ENCODE measurements around the gene ZNF622.
"Not testable (repeated sequence)": the region's sequence is repeated elsewhere in the genome, so short reads cannot be mapped to it uniquely, and the experiment has no call there.

The ZNF622 gene

GRCh38 chr5:16480821-16481538 lies 15.4 kb upstream of the ZNF622 start:
- TF ChIP-seq YY1 (IDR thresholded peaks at IDR 0.05; ENCODE audit: insufficient read depth, insufficient read length) (no peak), ZNF274 (IDR thresholded peaks at IDR 0.05; ENCODE audit: low read depth, low read length) (no peak), SUZ12 (IDR thresholded peaks at IDR 0.05; ENCODE audit: extremely low read depth, insufficient read depth, insufficient read length) (no peak)
- Histone ChIP-seq H3K9me3 (ENCODE audit: insufficient read depth, low read length) (no peaks in the 10 kb centered on the region), H3K4me3 (ENCODE audit: insufficient read length, low read depth) (no peak overlapping the region), H3K9ac (ENCODE audit: insufficient read length, low read depth) (no peak overlapping the region), H3K36me3 (ENCODE audit: insufficient read depth, insufficient read length, low read length) (no peaks in the 10 kb centered on the region), H3K4me1 (ENCODE audit: insufficient read depth, insufficient read length) (no peaks in the 10 kb centered on the region), H3K27me3 (ENCODE audit: insufficient read depth, insufficient read length) (no peaks in the 10 kb centered on the region)
- no peak for DNase-seq (ENCODE audit: low read depth, low spot score)

- no peaks in the 10 kb centered on the region for H3K27me3 ChIP-seq (ENCODE audit: insufficient read depth, insufficient read length)
- TF ChIP-seq SUZ12 (IDR thresholded peaks at IDR 0.05; ENCODE audit: extremely low read depth, insufficient read depth, insufficient read length) (no peak), YY1 (IDR thresholded peaks at IDR 0.05; ENCODE audit: insufficient read depth, insufficient read length) (no peak), ZNF274 (IDR thresholded peaks at IDR 0.05; ENCODE audit: low read depth, low read length) (no peak)
- no peak overlapping the region for H3K9ac ChIP-seq (ENCODE audit: insufficient read length, low read depth)
- H3K4me1 ChIP-seq (ENCODE audit: insufficient read depth, insufficient read length): no peaks in the 10 kb centered on the region
- H3K4me3 ChIP-seq (ENCODE audit: insufficient read length, low read depth): no peak overlapping the region
- DNase-seq (ENCODE audit: low read depth, low spot score): no peak
- no peaks in the 10 kb centered on the region for H3K9me3 ChIP-seq (ENCODE audit: insufficient read depth, low read length)
- H3K36me3 ChIP-seq (ENCODE audit: insufficient read depth, insufficient read length, low read length): no peaks in the 10 kb centered on the region
Observed at GRCh38 chr5:16480144-16480543, 14.5 kb upstream of the ZNF622 start.

GRCh38 chr5:16477541-16477940 lies 11.9 kb upstream of the ZNF622 start:
- TF ChIP-seq SUZ12 (IDR thresholded peaks at IDR 0.05; ENCODE audit: extremely low read depth, insufficient read depth, insufficient read length) (no peak), ZNF274 (IDR thresholded peaks at IDR 0.05; ENCODE audit: low read depth, low read length) (no peak), YY1 (IDR thresholded peaks at IDR 0.05; ENCODE audit: insufficient read depth, insufficient read length) (no peak)
- Histone ChIP-seq H3K9ac (ENCODE audit: insufficient read length, low read depth) (no peak overlapping the region), H3K4me1 (ENCODE audit: insufficient read depth, insufficient read length) (no peaks in the 10 kb centered on the region), H3K36me3 (ENCODE audit: insufficient read depth, insufficient read length, low read length) (no peaks in the 10 kb centered on the region), H3K9me3 (ENCODE audit: insufficient read depth, low read length) (no peaks in the 10 kb centered on the region), H3K4me3 (ENCODE audit: insufficient read length, low read depth) (no peak overlapping the region), H3K27me3 (ENCODE audit: insufficient read depth, insufficient read length) (no peaks in the 10 kb centered on the region)
- DNase-seq (ENCODE audit: low read depth, low spot score): no peak

GRCh38 chr5:16476417-16476816 lies 10.8 kb upstream of the ZNF622 start:
- H3K9me3 ChIP-seq (ENCODE audit: insufficient read depth, low read length); H3K4me1 ChIP-seq (ENCODE audit: insufficient read depth, insufficient read length); DNase-seq (ENCODE audit: low read depth, low spot score); H3K9ac ChIP-seq (ENCODE audit: insufficient read length, low read depth); H3K27me3 ChIP-seq (ENCODE audit: insufficient read depth, insufficient read length); H3K4me3 ChIP-seq (ENCODE audit: insufficient read length, low read depth); H3K36me3 ChIP-seq (ENCODE audit: insufficient read depth, insufficient read length, low read length): not testable (repeated sequence)

GRCh38 chr5:16471387-16471786 lies 5.8 kb upstream of the ZNF622 start:
- Histone ChIP-seq H3K36me3 (ENCODE audit: insufficient read depth, insufficient read length, low read length) (peaks cover 9% of the 10 kb centered on the region), H3K9me3 (ENCODE audit: insufficient read depth, low read length) (no peaks in the 10 kb centered on the region), H3K27me3 (ENCODE audit: insufficient read depth, insufficient read length) (no peaks in the 10 kb centered on the region), H3K4me3 (ENCODE audit: insufficient read length, low read depth) (no peak overlapping the region), H3K9ac (ENCODE audit: insufficient read length, low read depth) (no peak overlapping the region), H3K4me1 (ENCODE audit: insufficient read depth, insufficient read length) (no peaks in the 10 kb centered on the region)
- no peak for TF ChIP-seq YY1 (IDR thresholded peaks at IDR 0.05; ENCODE audit: insufficient read depth, insufficient read length)
- TF ChIP-seq SUZ12 (IDR thresholded peaks at IDR 0.05; ENCODE audit: extremely low read depth, insufficient read depth, insufficient read length): no peak
- no peak for TF ChIP-seq ZNF274 (IDR thresholded peaks at IDR 0.05; ENCODE audit: low read depth, low read length)
- no peak for DNase-seq (ENCODE audit: low read depth, low spot score)

GRCh38 chr5:16467363-16468219 lies 2.0 kb upstream of the ZNF622 start:
- Histone ChIP-seq H3K4me1 (ENCODE audit: insufficient read depth, insufficient read length) (no peaks in the 10 kb centered on the region), H3K36me3 (ENCODE audit: insufficient read depth, insufficient read length, low read length) (peaks cover 24% of the 10 kb centered on the region), H3K9me3 (ENCODE audit: insufficient read depth, low read length) (no peaks in the 10 kb centered on the region), H3K9ac (ENCODE audit: insufficient read length, low read depth) (no peak overlapping the region), H3K4me3 (ENCODE audit: insufficient read length, low read depth) (no peak overlapping the region), H3K27me3 (ENCODE audit: insufficient read depth, insufficient read length) (no peaks in the 10 kb centered on the region)
- no peak for DNase-seq (ENCODE audit: low read depth, low spot score)
- no peak for TF ChIP-seq ZNF274 (IDR thresholded peaks at IDR 0.05; ENCODE audit: low read depth, low read length)
- no peak for TF ChIP-seq YY1 (IDR thresholded peaks at IDR 0.05; ENCODE audit: insufficient read depth, insufficient read length)
- TF ChIP-seq SUZ12 (IDR thresholded peaks at IDR 0.05; ENCODE audit: extremely low read depth, insufficient read depth, insufficient read length): no peak

Measured in NT2/D1 (cell line).